K562 (cell line): Measurements from ENCODE around the gene DYNC1I1. TPM values are rescaled to one million over a fixed set of nuclear protein-coding genes. Genes with fewer than 3 reads are reported as not detected.

ENCODE experiments used
- ATAC-seq: fragments of 200-7000 bp; cut with Tn5 transposase; 3 replicates; pipeline ENCODE4 v1.9.1; 2020; ENCODE audit warnings: moderate library complexity
- BruUV-seq: library from RNA; stranded (reverse); fragments of 400-500 nt; replicated peaks from 2 replicates; lab custom pipeline; 2021; lab: Mats Ljungman, UMichigan
- CTCF ChIA-PET: fragments of 300-600 bp; formaldehyde crosslinking; extraction: SDS; loops from one replicate; lab custom pipeline; 2021; ENCODE audit warnings: low intra/inter-chr PET ratio; lab: Yijun Ruan, JAX
- POLR2A ChIA-PET: fragments of 300-600, 350-650 bp; sonication (Branson Sonifier 250); formaldehyde crosslinking; extraction: SDS; loops from one replicate; lab custom pipeline; 2021; ENCODE audit warnings: antibody characterized with exemption, inconsistent platforms; lab: Yijun Ruan, JAX
- DNase-seq, 4 experiments: peaks; one replicate each; pipeline versions ENCODE4 v3.0.0 to v3.0.0-alpha.2; 2011 to 2018; ENCODE audit warnings: low spot score in 3 of 4, mixed read lengths in 3 of 4; ENCODE audit errors: extremely low read depth in 1 of 4
- FAIRE-seq: peaks from 2 replicates; lab custom pipeline; 2011; peaks lifted over from hg19 to GRCh38; lab: Jason Lieb, UNC
- H2AFZ ChIP-seq: 2 replicates; pipeline ENCODE4 v1.6.0; 2011; ENCODE audit warnings: low read depth, low read length, control low read depth, inconsistent platforms
- H3K27ac ChIP-seq: fragments of 200-600 bp; 3 replicates; pipeline ENCODE4 v1.8.0; 2011; ENCODE audit warnings: low read depth, mild to moderate bottlenecking, control low read depth, inconsistent platforms, low read length, moderate library complexity, mixed read lengths; ENCODE audit errors: extremely low read depth
- H3K27me3 ChIP-seq, 2 experiments: fragments of 300-600 bp in 1 of 2; 2 replicates in 1 of 2; 3 replicates in 1 of 2; pipeline versions ENCODE4 v1.6.0 to v1.8.0; 2011; ENCODE audit warnings: inconsistent platforms in 2 of 2, low read length in 2 of 2, mild to moderate bottlenecking in 1 of 2, mixed read lengths in 1 of 2, moderate library complexity in 1 of 2; ENCODE audit not compliant: control insufficient read depth in 2 of 2, insufficient read depth in 2 of 2
- H3K36me3 ChIP-seq: fragments of 300-600 bp; 3 replicates; pipeline ENCODE4 v1.8.0; 2011; ENCODE audit warnings: mild to moderate bottlenecking, low read length, inconsistent platforms; ENCODE audit not compliant: control insufficient read depth, insufficient read depth
- H3K4me1 ChIP-seq, 2 experiments: fragments of 200-600 bp in 1 of 2; replicated peaks in 1 of 2; 2 replicates in 1 of 2; 3 replicates in 1 of 2; pipeline versions ENCODE4 v1.5.1 to v1.8.0; 2011; ENCODE audit warnings: inconsistent platforms in 2 of 2, low read length in 2 of 2, mild to moderate bottlenecking in 1 of 2, mixed read lengths in 1 of 2, moderate library complexity in 1 of 2; ENCODE audit not compliant: control insufficient read depth in 2 of 2, insufficient read depth in 2 of 2
- H3K4me2 ChIP-seq: 2 replicates; pipeline ENCODE4 v1.6.1; 2011; ENCODE audit warnings: low read length, control low read depth, inconsistent platforms, mixed read lengths; ENCODE audit not compliant: insufficient read depth
- H3K4me3 ChIP-seq: fragments of 200-600 bp; sonication (generic), shearing (Covaris generic); 2 replicates; pipeline ENCODE4 v1.5.1; 2016; ENCODE audit warnings: control low read depth, inconsistent platforms
- H3K79me2 ChIP-seq: fragments of 200-600 bp; 3 replicates; pipeline ENCODE4 v1.8.0; 2011; ENCODE audit warnings: low read length, inconsistent platforms; ENCODE audit not compliant: control insufficient read depth, insufficient read depth
- H3K9ac ChIP-seq, 2 experiments: 2 replicates each; pipeline versions ENCODE4 v1.6.0 to v1.6.1; 2011; ENCODE audit warnings: low read depth in 2 of 2, low read length in 2 of 2, control low read depth in 1 of 2, inconsistent platforms in 1 of 2, mild to moderate bottlenecking in 1 of 2, mixed read lengths in 1 of 2; ENCODE audit not compliant: insufficient read depth in 1 of 2
- H3K9me1 ChIP-seq: one replicate; pipeline ENCODE4 v1.6.0; 2011; ENCODE audit warnings: inconsistent platforms, mild to moderate bottlenecking, low read length, moderate library complexity; ENCODE audit not compliant: control insufficient read depth, insufficient read depth
- H3K9me3 ChIP-seq: replicated peaks from 2 replicates; pipeline ENCODE4 v1.5.1; 2011; ENCODE audit warnings: low read depth, low read length, inconsistent platforms; ENCODE audit not compliant: control insufficient read depth, insufficient read depth
- H4K20me1 ChIP-seq: replicated peaks from 2 replicates; pipeline ENCODE4 v1.6.1; 2011; ENCODE audit warnings: low read length, inconsistent platforms, mixed read lengths; ENCODE audit not compliant: control insufficient read depth, insufficient read depth
- BACH1 ChIP-seq: fragments of 200-800 bp; sonication (Bioruptor generic); IDR thresholded peaks from 2 replicates; pipeline ENCODE4 v1.6.1; 2016; ENCODE audit warnings: missing genetic modification characterization, missing compliant biosample characterization
- FUS ChIP-seq: fragments of 200-400 bp; formaldehyde crosslinking; optimal IDR thresholded peaks from 2 replicates; pipeline ENCODE3; 2017; ENCODE audit warnings: low read depth, low read length
- MBD2 ChIP-seq: sonication (generic); IDR thresholded peaks from 2 replicates; pipeline ENCODE4 v1.6.1; 2016; ENCODE audit warnings: low read depth, borderline replicate concordance
- SREBF2 ChIP-seq: sonication (generic); formaldehyde crosslinking; IDR thresholded peaks from 2 replicates; pipeline ENCODE4 v1.4.0; 2020; ENCODE audit warnings: mild to moderate bottlenecking, missing genetic modification reagents
- ZKSCAN1 ChIP-seq: fragments of 150-350 bp; IDR thresholded peaks from 2 replicates; pipeline ENCODE4 v1.6.1; 2016; ENCODE audit warnings: low read depth, low read length
- ZNF75A ChIP-seq: fragments of 450-650 bp; formaldehyde crosslinking; IDR thresholded peaks from 2 replicates; pipeline ENCODE4 v1.4.0; 2020; ENCODE audit warnings: mild to moderate bottlenecking
- WGBS: fragments of 100-300 bp; shearing (Covaris generic); methylation state at CpG from one replicate; pipeline ENCODE4 v1.1.6; 2016; ENCODE audit warnings: low coverage, mixed read lengths; ENCODE audit not compliant: insufficient coverage; ENCODE audit errors: missing lambda C conversion rate; 5-methylcytosine and 5-hydroxymethylcytosine counted together
- in situ Hi-C: fragments of 300-500 bp; cut with MboI; formaldehyde crosslinking; loops from 4 replicates; pipeline ENCODE4 v1.15.0; 2018; ENCODE audit warnings: inconsistent platforms, mixed read lengths
- intact Hi-C: fragments of 100-400 bp; cut with micrococcal nuclease; formaldehyde crosslinking; loops from 2 replicates; pipeline ENCODE4 v1.14.2; 2022
- polyA plus RNA-seq, 8 experiments: library from polyadenylated mRNA; depleted of rRNA in 4 of 8; stranded (reverse) in 5 of 8; unstranded in 3 of 8; fragments of >200 nt; fragmentation: Nextera tagmentation in 2 of 8; fragmentation: Illumina TruSeq in 1 of 8; extraction: Ambion mirVana in 2 of 8; extraction: Trizol in 1 of 8; gene quantifications; 2 replicates each; pipeline versions ENCODE4 v1.2.1 to v1.2.3, GENCODE V29; 2011 to 2014; ENCODE audit warnings: inconsistent platforms in 1 of 8, missing spikeins in 1 of 8
- total RNA-seq, 7 experiments: library from RNA; depleted of rRNA in 6 of 7; stranded (reverse); fragments of >200 nt in 6 of 7; fragmentation: Illumina TruSeq in 2 of 7; extraction: Trizol in 2 of 7; gene quantifications; 2 replicates each; pipeline versions ENCODE4 v1.2.1 to v1.2.3, GENCODE V29; 2011 to 2021; ENCODE audit warnings: low replicate concordance in 1 of 7

Gene DYNC1I1
- total and polyA plus RNA-seq, 9 of the 15 experiments (the other 6 are each of a cell fraction or from before 2014, with no cell fraction given), result 0.22 to 1.5 (median 0.44) TPM

GRCh38 chr7:96017877-96018276, 245.5 kb downstream of the DYNC1I1 start:
- TF ChIP-seq MBD2, result no peak
- TF ChIP-seq SREBF2, result no peak
- no peak for TF ChIP-seq BACH1 (tag)
- Histone ChIP-seq H3K27ac (no peak overlapping the region), H3K4me1 (no peaks in the 10 kb centered on the region), H2AFZ (no peak overlapping the region), H4K20me1 (no peaks in the 10 kb centered on the region), H3K9ac (no peak overlapping the region), H3K27me3 (no peaks in the 10 kb centered on the region), H3K4me2 (no peak overlapping the region), H3K79me2 (no peaks in the 10 kb centered on the region), H3K4me3 (no peak overlapping the region), H3K36me3 (no peaks in the 10 kb centered on the region), H3K9me1 (no peaks in the 10 kb centered on the region), H3K9me3 (no peaks in the 10 kb centered on the region)
- CTCF ChIA-PET, result no interaction called here
- 0% methylated on average over 3 of the region's 3 CpGs for WGBS
- BruUV-seq, result no TSS peak
- FAIRE-seq, result no peak
- no peak for ATAC-seq
- intact Hi-C loops, result no loop called here
- POLR2A ChIA-PET, result no interaction called here
- DNase-seq, result no peak
- in situ Hi-C loops, result no loop called here

- H3K79me2 ChIP-seq, result no peaks in the 10 kb centered on the region
- H3K27me3 ChIP-seq, result no peaks in the 10 kb centered on the region
- CTCF ChIA-PET, result no interaction called here
- no peak for ATAC-seq
- in situ Hi-C loops, result no loop called here
- POLR2A ChIA-PET, result no interaction called here
- BruUV-seq, result no TSS peak
- H2AFZ ChIP-seq, result no peak overlapping the region
- H3K9me3 ChIP-seq, result no peaks in the 10 kb centered on the region
- no peak for TF ChIP-seq FUS
- TF ChIP-seq ZKSCAN1, result no peak
- no peak for TF ChIP-seq ZNF75A
- TF ChIP-seq, all 486 proteins: peak for 0
- H3K4me2 ChIP-seq, result no peak overlapping the region
- H3K36me3 ChIP-seq, result no peaks in the 10 kb centered on the region
- intact Hi-C loops, result no loop called here
- FAIRE-seq (no peak), DNase-seq (no peak)
- no peak overlapping the region for H3K9ac ChIP-seq
- no peak overlapping the region for H3K4me3 ChIP-seq
- H3K27ac ChIP-seq, result no peak overlapping the region
- no peaks in the 10 kb centered on the region for H3K9me1 ChIP-seq
- no peaks in the 10 kb centered on the region for H3K4me1 ChIP-seq
- no peaks in the 10 kb centered on the region for H4K20me1 ChIP-seq
- WGBS, result 1% methylated on average over 4 of the region's 4 CpGs
These were observed 249.2 kb downstream of the DYNC1I1 start for GRCh38 chr7:96021568-96021967.
